ENCODE results near the gene WNK2.

Gene WNK2

DNA sequence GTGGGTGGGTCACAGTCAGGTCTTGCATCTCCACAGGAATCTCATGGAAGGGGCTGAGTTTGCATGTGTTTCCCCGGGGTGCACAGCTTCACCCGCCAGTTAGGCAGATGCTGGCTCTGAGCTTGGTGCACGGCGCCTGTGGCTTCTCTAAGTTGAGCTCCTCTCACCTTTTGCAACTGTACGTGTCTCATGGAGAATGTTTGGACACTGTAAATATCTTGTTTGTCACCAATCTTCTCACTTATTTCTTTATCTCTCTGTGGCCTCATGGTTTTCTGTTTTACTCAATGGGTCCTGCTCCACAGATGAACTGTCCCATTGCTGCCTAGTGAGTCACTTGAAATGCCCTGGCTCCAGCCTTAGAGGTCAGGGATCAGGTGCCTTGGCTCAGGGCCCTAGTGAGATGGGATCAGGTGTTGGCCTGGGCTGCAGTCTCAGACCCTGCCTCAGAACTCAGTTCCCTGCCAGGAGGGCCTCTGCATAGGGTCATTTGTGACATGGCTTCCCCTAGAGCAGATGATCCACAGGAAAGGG is 61.6 kb downstream of the WNK2 start:
- H3K79me2 ChIP-seq (ENCODE audit: insufficient read depth, low read length) = no peaks in the 10 kb centered on the region
- no peaks in the 10 kb centered on the region for H4K20me1 ChIP-seq (ENCODE audit: low read depth, low read length)
- H3K9me3 ChIP-seq (ENCODE audit: insufficient read depth, low read length) = no peaks in the 10 kb centered on the region
- H3K36me3 ChIP-seq (ENCODE audit: low read length) = no peaks in the 10 kb centered on the region
- H3K27ac ChIP-seq (ENCODE audit: low read depth, low read length) = no peak overlapping the region
- H3K27me3 ChIP-seq (ENCODE audit: low read length) = no peaks in the 10 kb centered on the region
- no peaks in the 10 kb centered on the region for H3K9me2 ChIP-seq (replicated peaks; ENCODE audit: insufficient read depth, low read length)
- no peak for TF ChIP-seq EZH2phosphoT487 (conservative IDR thresholded peaks at IDR 0.05; ENCODE audit: low read length)
- TF ChIP-seq, protein P1, sequence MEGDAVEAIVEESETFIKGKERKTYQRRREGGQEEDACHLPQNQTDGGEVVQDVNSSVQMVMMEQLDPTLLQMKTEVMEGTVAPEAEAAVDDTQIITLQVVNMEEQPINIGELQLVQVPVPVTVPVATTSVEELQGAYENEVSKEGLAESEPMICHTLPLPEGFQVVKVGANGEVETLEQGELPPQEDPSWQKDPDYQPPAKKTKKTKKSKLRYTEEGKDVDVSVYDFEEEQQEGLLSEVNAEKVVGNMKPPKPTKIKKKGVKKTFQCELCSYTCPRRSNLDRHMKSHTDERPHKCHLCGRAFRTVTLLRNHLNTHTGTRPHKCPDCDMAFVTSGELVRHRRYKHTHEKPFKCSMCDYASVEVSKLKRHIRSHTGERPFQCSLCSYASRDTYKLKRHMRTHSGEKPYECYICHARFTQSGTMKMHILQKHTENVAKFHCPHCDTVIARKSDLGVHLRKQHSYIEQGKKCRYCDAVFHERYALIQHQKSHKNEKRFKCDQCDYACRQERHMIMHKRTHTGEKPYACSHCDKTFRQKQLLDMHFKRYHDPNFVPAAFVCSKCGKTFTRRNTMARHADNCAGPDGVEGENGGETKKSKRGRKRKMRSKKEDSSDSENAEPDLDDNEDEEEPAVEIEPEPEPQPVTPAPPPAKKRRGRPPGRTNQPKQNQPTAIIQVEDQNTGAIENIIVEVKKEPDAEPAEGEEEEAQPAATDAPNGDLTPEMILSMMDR (IDR thresholded peaks at IDR 0.05; ENCODE audit: insufficient read depth, low read length, poor library complexity, severe bottlenecking) = no peak
- H3K4me3 ChIP-seq (ENCODE audit: insufficient read depth, low read length, poor library complexity, severe bottlenecking) = no peak overlapping the region
- H3F3A ChIP-seq (ENCODE audit: insufficient read depth) = no peaks in the 10 kb centered on the region
- no peak overlapping the region for H3K9ac ChIP-seq (ENCODE audit: low read length)
- no peak overlapping the region for H3K4me2 ChIP-seq (ENCODE audit: low read depth, low read length, poor library complexity, severe bottlenecking)
- H2AFZ ChIP-seq (ENCODE audit: low read depth, low read length, severe bottlenecking) = no peak overlapping the region

DNA sequence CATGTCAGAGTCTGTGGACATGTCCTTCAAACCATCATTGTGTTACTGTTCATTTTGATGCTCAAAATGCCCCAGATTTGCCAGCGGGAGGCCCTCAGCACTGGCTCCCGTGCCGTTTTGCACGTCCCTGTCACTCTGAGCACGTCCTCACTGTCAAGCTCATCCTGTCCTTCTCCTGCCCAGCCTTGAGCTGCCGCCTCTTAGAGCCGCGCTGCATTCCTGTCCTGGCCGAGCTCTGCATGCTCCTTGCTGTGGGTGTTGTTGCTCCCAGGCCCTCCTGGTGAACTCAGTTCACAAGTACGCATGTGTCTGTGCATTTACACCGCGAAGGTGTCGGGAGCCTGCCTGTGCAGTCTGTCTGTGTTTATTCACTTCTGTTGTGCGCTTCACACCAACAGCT is 62.2 kb downstream of the WNK2 start:
- H3K79me2 ChIP-seq (ENCODE audit: insufficient read depth, low read length) = no peaks in the 10 kb centered on the region
- no peak overlapping the region for H2AFZ ChIP-seq (ENCODE audit: low read depth, low read length, severe bottlenecking)
- H4K20me1 ChIP-seq (ENCODE audit: low read depth, low read length) = no peaks in the 10 kb centered on the region
- no peak overlapping the region for H3K4me2 ChIP-seq (ENCODE audit: low read depth, low read length, poor library complexity, severe bottlenecking)
- H3K9me2 ChIP-seq (replicated peaks; ENCODE audit: insufficient read depth, low read length) = no peaks in the 10 kb centered on the region
- H3K9me3 ChIP-seq (ENCODE audit: insufficient read depth, low read length) = no peaks in the 10 kb centered on the region
- no peaks in the 10 kb centered on the region for H3F3A ChIP-seq (ENCODE audit: insufficient read depth)
- TF ChIP-seq, protein P1 (IDR thresholded peaks at IDR 0.05; ENCODE audit: insufficient read depth, low read length, poor library complexity, severe bottlenecking) = no peak
- no peak for TF ChIP-seq EZH2phosphoT487 (conservative IDR thresholded peaks at IDR 0.05; ENCODE audit: low read length)
- no peak overlapping the region for H3K4me3 ChIP-seq (ENCODE audit: insufficient read depth, low read length, poor library complexity, severe bottlenecking)
- no peaks in the 10 kb centered on the region for H3K27me3 ChIP-seq (ENCODE audit: low read length)
- H3K9ac ChIP-seq (ENCODE audit: low read length) = no peak overlapping the region
- H3K27ac ChIP-seq (ENCODE audit: low read depth, low read length) = no peak overlapping the region
- no peaks in the 10 kb centered on the region for H3K36me3 ChIP-seq (ENCODE audit: low read length)

DNA sequence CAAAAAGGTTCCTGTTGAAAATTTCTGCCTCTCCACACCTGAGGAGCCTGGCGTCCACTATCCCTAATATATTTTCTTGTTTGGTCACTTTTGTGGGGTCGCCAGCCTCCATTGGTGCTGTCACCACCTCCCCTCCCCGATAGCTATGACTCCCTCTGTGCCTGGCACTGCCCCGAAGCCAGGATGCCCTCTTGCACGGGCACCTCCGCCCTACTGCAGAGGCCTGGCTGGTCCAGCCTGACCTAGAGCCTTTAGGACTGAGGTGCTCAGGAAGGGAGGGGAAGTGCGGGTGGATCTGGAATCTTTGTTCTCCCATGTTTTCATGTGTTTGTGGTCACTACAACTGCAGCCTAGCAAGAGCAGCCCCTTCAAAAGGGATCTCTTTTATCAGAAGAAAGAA is 62.6 kb downstream of the WNK2 start:
- H3K27me3 ChIP-seq (ENCODE audit: low read length) = no peaks in the 10 kb centered on the region
- H2AFZ ChIP-seq (ENCODE audit: low read depth, low read length, severe bottlenecking) = no peak overlapping the region
- no peaks in the 10 kb centered on the region for H3K9me2 ChIP-seq (replicated peaks; ENCODE audit: insufficient read depth, low read length)
- no peaks in the 10 kb centered on the region for H3K9me3 ChIP-seq (ENCODE audit: insufficient read depth, low read length)
- no peak overlapping the region for H3K4me2 ChIP-seq (ENCODE audit: low read depth, low read length, poor library complexity, severe bottlenecking)
- H3F3A ChIP-seq (ENCODE audit: insufficient read depth) = no peaks in the 10 kb centered on the region
- no peak for TF ChIP-seq EZH2phosphoT487 (conservative IDR thresholded peaks at IDR 0.05; ENCODE audit: low read length)
- no peaks in the 10 kb centered on the region for H3K36me3 ChIP-seq (ENCODE audit: low read length)
- no peaks in the 10 kb centered on the region for H4K20me1 ChIP-seq (ENCODE audit: low read depth, low read length)
- no peak overlapping the region for H3K4me3 ChIP-seq (ENCODE audit: insufficient read depth, low read length, poor library complexity, severe bottlenecking)
- H3K79me2 ChIP-seq (ENCODE audit: insufficient read depth, low read length) = no peaks in the 10 kb centered on the region
- H3K9ac ChIP-seq (ENCODE audit: low read length) = no peak overlapping the region
- H3K27ac ChIP-seq (ENCODE audit: low read depth, low read length) = no peak overlapping the region

DNA sequence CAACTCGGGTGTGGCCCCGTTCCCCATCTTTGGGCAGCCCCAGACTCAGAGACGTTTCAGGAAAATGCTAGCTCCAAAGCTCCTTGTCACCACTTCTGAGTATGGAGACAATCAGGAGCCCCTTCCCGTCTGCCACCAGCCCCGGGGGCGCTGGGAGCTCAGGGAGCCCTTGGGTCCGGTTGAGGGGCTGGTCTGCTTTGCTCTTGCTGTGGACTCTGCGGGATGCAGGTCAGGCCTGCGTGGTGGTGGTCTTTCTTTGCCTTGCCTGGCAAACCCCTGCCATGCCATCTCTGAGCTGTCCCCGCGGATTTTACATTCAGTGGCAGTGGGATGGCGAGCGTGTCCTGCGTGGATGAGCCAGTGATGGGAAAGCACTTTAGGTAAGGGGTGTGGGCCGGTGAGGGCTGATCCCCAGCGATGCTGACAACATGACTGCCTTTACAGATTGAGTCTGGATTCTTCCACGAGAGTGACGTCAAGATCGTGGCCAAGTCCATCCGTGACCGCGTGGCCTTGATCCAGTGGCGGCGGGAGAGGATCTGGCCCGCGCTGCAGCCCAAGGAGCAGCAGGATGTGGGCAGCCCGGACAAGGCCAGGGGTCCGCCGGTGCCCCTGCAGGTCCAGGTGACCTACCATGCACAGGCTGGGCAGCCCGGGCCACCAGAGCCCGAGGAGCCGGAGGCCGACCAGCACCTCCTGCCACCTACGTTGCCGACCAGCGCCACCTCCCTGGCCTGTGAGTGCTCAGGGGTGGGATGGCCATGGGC is 63.3 kb downstream of the WNK2 start:
- H3K36me3 ChIP-seq (ENCODE audit: low read length) = no peaks in the 10 kb centered on the region
- no peaks in the 10 kb centered on the region for H3K9me3 ChIP-seq (ENCODE audit: insufficient read depth, low read length)

More for the DNA sequence above, 63.3 kb downstream of the WNK2 start:
- Histone ChIP-seq H3K27me3 (ENCODE audit: low read length) (no peaks in the 10 kb centered on the region), H3K27ac (ENCODE audit: low read depth, low read length) (no peak overlapping the region), H4K20me1 (ENCODE audit: low read depth, low read length) (no peaks in the 10 kb centered on the region), H2AFZ (ENCODE audit: low read depth, low read length, severe bottlenecking) (no peak overlapping the region), H3K9me2 (replicated peaks; ENCODE audit: insufficient read depth, low read length) (no peaks in the 10 kb centered on the region), H3F3A (ENCODE audit: insufficient read depth) (no peaks in the 10 kb centered on the region), H3K79me2 (ENCODE audit: insufficient read depth, low read length) (no peaks in the 10 kb centered on the region), H3K4me3 (ENCODE audit: insufficient read depth, low read length, poor library complexity, severe bottlenecking) (no peak overlapping the region), H3K9ac (ENCODE audit: low read length) (no peak overlapping the region), H3K4me2 (ENCODE audit: low read depth, low read length, poor library complexity, severe bottlenecking) (no peak overlapping the region)
- TF ChIP-seq, protein P1 (IDR thresholded peaks at IDR 0.05; ENCODE audit: insufficient read depth, low read length, poor library complexity, severe bottlenecking) = no peak
- TF ChIP-seq EZH2phosphoT487 (conservative IDR thresholded peaks at IDR 0.05; ENCODE audit: low read length) = no peak
